GM19239 (cell line): ENCODE data around the gene SUPT4H1.

Experiments used
- DNase-seq: peaks from one replicate; pipeline ENCODE4 v3.0.0; 2011; ENCODE audit warnings: low spot score; ENCODE audit not compliant: insufficient read length
- FAIRE-seq: peaks from 2 replicates; lab custom pipeline; 2011; peaks lifted over from hg19 to GRCh38; lab: Jason Lieb, UNC

SUPT4H1 gene

DNA sequence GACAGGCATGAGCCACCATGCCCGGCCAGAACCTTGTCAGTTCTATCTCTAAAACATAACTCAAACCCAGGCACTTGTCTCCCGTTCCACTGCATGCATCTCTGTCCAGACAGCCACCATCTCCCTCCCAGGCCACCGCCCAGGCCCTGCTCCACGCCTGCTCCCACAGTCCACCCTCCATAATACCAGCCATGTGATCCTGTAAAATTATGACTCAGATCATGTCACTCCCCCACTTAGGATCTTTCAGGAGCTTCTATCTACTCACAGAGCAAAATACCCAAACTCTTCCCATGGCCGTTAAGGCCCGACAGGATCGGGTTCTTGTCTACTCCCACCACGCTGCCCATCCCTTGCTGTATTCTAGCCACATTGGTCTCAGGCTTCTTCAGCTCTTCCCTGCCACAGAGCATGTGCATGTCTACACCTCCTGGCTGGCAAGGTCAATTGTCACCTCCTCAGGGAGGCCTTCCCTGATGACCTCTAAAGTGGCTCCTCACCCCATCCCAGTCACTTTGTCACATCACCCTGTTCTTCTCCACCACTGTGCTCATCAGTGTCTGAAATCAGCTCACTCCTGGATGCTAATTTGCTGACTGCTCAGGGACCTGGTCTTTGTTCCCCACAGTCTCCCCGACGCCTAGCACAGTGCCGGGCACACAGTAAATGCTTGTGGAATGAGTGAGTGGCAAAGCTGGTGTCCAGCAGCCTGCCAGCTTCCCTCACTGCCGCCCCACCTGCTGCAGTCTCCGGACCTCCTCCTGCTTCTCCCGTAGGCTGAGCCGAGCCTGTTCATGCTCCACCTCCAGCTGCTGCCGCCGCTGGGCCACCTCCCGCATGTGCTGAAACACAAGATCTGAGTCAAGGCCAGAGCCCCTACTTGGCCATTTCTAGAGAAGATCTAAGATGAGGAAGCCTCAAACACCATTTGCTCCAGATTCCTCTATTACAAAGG is 30.2 kb downstream of the SUPT4H1 start:
- DNase-seq (no peak), FAIRE-seq (no peak)

DNA sequence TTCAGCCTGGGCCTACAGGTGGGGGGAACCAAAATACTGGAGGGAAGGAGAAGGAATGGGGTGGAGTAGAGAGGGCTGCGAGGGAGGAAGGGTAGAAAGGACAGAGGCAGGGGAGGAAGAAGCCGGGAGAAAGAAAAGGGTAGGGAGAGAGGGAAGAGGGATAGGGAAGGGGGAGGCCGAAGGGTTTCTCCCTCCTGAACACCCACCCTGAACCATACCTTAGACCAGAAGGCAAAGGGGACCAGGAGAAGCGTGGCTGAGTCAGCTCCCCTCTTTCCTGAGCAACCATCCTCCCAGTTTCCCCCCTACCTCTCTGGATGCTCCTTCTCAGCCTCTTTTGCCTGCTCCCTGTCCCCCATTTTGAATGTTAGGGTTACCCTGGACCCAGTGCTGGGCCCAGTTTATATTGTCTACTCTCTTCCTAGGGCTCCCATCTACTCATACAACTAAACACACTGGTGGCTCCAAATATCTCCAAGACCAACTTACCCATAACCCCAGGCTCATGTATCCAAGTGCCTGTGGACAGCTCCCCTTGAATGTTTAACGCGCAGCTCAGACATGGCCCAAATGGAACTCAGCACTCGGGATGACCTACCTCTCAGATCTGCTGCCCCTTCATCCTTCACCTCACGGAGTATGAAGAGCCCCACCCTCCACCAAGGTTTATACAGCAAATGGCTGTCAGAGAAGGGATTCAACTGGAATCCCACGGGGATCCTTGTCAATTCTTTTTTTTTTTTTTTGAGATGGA is 31.3 kb downstream of the SUPT4H1 start:
- FAIRE-seq: no peak
- DNase-seq: no peak

DNA sequence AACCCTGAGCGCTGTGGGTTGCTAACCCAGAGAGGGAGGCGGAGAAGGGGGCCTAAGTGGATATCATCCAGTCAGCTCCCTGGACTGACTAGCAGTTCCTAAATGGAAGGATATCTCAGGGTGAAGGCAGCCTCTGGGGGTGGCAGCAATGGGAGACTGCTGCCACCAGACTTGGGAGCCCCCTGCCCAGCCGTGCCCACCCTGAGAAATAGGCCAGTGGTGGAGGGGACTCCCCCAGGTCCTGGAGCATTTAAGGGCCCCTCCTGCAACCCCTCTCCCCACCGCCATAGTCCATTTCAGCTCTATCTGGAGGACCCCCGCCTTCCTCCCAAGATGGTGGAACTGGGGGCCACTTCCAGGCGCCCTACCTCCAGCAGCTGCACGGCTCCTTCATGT is 31.8 kb downstream of the SUPT4H1 start:
- FAIRE-seq (no peak), DNase-seq (no peak)

DNA sequence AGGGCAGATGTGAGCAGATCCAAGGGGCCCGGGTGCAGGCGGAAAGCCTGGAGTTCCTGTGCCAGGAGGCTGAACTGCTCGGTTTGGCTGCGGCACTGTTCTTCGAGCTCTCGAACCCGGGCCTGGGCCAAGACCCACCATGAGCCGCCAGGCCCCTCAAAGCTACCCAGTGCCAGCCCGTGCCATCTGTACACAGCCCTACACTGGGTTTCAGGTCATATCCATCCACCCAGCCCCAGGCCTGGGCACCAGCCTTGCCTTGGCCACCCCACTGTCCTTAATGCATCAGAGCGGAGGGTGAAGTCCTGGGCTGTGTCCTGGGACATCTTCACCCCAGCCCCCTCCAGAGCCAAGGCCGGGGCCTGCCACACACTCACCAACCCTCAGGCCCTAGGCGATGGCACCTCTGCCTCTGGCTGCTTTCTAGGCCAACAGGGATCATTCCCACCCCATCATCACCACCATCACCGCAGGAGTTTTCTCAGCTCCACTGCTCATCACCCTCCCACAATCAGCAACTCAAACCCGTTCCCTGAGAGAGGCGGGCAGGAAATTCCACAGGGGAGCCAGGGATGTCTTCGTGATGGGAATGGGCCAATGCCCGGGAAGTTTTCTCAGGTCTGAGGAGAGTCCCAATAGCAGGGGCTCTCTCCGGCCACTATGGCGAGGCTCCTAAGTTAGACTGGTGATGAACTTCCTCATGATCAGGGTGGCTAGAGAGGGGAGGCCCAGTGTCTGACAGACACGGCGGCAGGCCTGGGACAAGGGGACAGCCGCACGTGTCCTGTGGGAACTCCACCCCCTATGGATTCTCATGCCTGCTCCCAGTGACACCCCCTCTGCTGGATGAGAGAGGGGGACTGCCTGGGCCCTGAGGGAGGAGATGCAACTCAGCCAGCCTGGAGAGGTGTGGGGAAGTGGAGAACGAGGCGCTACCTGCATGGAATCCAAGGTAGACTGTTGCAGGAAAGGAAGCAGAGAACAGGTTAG is 32.5 kb downstream of the SUPT4H1 start:
- DNase-seq (no peak), FAIRE-seq (no peak)

DNA sequence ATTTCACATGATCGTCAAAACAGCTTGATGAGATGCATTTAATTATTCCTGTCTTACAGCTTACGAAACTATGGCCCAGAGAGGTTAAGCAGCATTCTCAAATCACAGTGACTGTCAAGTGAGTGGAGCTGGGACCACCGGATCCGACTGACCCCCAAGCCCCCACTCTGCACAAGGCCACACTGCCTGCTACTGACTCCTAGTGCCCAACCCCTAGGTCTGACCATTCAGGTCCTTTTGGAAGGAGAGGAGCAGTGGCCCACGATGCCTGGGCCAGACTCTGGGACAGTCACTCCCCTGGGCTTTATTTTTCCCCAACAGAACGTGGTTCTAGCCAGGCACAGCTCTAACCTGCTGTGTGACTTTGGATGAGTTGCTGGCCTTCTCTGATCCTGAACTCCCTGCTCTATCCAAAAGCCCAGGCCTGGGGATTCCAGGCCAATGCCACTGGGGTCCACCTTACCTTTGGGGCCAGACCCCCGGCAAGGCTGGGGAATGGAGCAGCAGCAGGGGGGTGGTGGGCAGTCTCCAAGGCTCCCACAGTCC is 33.3 kb downstream of the SUPT4H1 start:
- no peak for FAIRE-seq

DNA sequence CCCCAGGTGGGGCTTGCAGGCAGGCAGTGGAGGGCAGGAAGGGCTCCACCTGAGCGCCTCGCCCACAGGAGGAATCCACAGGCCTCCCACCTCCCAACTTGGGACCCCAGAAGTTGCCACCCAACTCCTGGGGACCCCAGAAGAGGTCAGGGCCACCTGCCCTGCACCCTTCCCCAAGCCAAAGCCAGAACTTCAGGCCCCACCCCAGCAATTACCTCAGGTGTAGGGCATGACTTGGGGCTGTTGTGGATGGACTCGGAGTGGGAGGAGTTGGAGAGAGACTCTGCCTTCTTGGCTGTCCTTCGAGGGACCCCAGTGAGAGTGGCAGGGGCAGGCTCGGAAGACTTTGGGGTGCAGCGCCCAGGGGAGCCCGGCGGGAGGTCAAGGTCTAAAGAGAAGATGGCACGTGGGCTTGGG is 33.9 kb downstream of the SUPT4H1 start:
- FAIRE-seq: no peak
- DNase-seq: no peak

More for the DNA sequence above, 33.3 kb downstream of the SUPT4H1 start:
- DNase-seq: no peak

DNA sequence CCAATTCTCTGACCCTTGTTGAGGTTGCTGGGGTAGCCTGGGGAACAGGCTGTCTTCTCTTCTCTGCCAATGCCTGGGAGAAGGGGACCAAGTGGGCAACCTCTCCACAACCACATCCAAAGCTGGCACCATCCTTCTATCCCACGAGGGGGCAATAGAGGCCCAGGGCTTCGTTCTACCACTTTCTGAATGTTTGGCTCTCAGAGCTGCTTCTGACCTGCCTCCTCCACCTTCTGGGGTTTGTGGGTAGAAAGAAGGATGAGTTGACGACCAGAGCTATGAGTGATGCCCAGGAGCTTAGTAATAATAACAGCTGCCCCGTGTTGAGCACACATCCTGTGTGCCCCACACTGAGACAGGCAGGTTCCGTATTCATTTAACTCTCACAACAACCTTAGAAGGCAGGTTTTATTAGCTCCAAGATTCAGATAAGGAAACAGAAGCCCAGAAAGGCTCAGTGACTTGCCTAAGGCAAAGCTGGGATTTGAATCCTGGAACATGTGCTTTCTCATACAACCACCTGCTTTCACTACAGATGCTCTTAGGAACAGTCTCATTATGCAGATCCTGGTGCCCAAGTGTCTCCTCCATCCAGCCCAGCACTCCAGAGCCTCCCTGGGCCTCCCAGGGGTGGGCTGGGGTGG is 34.5 kb downstream of the SUPT4H1 start:
- DNase-seq (peak; percentile 85), FAIRE-seq (peak; percentile 82)

DNA sequence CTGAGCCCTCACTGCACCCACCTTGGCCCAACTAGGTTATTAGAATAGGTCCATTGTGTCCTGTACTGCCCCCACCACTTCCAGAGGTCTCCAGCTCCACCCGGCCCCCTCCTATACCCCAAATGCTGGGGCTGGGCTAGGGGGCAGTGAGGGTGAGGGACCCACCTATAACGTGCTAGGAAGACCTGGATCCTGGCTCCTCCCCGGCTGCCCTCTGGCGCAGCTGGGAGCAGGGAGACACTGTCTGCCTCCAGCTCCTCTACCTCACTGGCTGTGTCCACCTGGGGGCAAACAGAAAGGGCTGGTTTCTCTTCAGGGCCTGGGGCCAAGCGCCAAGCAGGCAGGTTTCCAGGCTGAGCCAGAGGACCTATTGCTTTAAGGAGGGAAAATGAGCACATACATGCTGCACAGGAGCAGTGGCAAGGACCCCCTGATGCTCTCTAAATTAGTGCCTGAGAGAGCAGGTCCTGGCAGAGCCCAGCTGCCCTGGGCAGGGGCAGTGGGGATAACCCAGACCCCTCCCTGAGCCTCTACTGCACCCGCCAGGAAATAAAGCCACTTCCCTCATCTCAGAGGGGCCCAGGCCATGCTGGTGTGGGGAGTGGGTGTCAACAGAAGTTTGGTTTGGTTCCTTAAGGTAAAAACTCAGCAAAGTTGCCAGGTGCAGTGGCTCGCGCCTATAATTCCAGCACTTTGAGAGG is 35.6 kb downstream of the SUPT4H1 start:
- no peak for FAIRE-seq

DNA sequence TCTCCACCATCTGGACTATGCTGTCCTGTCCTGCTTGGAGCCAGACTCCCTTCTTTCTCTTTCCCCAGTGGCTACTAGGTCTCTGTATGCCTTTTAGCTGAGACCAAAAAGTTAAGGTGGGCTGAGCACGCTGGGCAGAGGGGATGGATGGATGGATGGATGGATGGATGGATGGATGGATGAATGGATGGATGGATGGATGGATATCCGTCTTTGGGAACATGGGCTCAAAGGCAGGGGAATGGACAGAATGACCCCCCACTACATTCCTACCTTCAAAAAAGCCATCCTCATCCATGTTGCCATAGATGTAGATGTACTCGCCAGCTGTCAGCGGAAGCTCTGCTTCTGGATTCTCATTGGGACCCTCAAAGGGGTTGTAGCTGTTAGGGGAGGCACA is 36.3 kb downstream of the SUPT4H1 start:
- no peak for FAIRE-seq
- no peak for DNase-seq

More for the DNA sequence above, 35.6 kb downstream of the SUPT4H1 start:
- no peak for DNase-seq

DNA sequence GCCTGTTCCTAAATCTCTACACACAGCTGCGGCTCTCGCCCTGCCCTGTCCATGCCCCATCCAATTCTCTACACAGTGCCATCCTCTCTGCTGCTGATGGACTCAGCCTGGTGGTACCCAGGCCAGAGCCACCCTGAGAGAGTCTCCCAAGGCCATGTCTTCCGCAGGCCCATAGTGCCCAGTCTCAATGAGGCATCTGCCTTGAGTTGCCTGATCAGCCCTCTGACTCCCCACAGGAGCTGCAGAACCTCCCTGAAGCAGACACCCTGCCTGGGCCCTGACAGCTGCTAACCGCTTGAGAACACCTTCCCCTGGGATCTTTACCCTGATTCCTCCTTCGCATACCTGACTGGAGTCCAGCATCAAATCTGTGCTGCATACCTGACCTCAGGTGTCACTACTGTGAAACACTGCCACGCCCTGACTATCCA is 36.7 kb downstream of the SUPT4H1 start:
- DNase-seq (no peak), FAIRE-seq (no peak)

DNA sequence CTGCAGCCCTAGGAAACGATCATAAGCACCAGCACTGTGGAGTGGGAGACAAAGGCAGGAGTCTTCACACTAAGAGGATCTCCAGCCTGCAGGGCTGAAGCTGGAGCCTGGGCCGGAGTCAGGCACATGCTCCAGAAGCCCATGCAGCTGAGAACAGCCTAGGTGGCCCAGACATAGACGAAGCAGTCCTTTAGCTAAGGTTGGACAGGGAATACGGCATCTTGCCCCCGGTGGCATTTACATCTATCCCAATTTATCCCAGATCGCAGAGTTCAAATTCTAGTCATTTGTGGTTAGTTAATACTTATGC is 37.3 kb downstream of the SUPT4H1 start:
- no peak for DNase-seq
- FAIRE-seq: no peak

DNA sequence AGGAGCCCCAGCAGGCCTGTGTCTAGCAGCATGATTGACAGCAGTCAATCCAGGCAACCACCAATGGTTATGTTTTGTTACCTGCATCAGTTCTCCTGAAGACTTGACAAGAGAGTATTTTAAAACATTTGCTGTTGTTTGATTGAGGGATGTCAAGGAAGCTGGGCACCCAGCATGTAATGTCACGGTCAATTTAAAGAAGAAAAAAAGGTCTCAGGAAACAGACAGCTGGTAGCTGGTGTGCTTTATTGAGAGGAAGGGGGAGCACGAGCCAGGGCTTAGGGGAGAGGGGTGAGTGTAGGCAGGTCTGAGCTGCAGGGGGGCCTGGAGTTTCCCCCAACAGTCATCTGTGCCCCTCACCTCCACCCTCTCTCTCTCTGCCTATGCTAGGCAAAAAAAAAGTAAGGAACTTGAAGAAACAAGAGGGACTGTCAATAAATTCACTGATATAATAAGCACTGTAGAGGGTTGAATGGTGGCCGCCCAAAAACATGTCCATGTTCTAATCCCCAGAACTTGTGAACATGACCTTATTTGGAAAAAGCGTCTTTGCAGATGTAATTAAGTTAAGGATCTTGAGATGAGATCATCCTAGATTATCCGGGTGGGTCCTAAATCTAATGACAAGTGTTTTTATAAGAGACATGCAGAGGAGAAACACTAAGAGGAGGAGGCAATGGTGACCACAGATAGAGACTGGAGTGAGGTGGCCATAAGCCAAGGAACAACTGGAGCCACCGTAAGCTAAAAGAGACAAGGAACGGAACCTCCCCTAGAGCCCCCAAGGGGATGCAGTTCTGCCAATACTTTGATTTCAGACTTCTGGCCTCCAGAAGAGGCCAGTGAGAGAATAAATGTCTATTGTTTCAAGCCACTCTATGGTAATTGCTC is 37.9 kb downstream of the SUPT4H1 start:
- FAIRE-seq: no peak
- no peak for DNase-seq

DNA sequence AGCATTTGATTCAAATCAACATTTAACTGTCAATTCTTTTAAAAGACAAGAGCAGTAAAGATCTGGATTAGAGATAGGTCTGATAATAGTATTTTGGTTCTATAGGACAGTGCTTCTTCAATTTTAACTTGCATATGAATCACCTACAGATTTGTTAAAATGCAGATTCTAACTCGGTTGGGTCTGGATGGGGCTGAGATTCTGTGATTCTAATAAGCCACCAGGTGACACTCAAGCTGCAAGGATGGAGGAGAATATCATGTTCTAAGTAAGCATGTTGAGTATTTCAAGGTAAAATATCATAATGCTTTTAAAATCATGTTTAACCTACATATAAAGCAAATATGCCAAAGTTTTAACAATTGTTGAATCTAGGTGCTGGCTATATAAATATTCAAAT is 39.2 kb downstream of the SUPT4H1 start:
- FAIRE-seq: no peak
- no peak for DNase-seq

DNA sequence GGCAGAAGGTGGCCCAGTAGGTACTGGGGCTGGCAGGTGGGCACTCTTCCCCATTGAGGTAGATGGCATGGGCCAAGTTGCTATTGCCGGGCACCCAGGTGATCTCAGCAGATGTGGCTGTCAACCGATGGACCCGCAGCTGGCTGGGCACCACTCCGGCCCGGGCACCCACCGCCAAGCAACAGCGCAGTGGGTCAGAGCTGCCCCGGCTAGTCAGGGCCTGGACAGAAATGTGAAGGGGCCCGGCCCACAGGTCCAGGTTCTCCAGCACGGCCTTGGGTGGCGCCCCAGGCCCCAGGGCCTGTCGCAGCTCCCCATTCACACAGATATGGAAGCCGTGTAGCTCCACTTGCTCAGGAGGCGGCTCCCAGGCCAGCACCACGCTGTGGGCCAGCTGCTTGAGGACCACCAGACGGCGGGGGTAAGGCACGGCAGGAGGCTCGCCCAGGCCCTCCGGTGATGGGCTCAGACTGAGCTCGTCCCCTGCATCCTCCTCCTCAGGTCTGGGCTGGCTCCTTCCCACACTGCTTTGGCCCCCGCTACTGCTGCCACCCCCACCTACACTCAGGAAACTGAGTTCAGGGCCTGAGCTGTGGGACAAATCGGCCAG is 39.9 kb downstream of the SUPT4H1 start:
- DNase-seq: no peak
- no peak for FAIRE-seq

DNA sequence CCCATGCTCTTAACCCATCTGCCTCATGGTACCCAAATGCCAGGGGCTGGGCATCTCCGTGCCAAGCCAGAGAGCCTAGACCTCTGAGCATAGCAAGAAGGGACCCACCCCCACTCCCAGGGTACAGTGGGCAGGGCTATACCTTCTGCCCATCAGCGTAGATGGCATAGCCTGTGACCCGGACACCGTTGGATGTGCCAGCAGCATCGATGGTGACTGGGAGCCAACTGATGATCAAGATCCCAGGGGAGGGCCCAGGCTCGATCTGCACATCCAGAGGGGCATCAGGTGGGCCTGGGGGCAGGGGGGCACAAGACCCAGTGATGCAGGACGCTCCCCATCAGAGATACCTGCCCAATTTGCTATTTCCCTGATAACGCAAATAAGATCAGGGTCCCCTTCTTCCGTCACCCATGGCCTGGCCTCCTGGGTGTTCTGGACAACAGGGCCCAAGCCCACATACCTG is 40.5 kb downstream of the SUPT4H1 start:
- DNase-seq (no peak), FAIRE-seq (no peak)

DNA sequence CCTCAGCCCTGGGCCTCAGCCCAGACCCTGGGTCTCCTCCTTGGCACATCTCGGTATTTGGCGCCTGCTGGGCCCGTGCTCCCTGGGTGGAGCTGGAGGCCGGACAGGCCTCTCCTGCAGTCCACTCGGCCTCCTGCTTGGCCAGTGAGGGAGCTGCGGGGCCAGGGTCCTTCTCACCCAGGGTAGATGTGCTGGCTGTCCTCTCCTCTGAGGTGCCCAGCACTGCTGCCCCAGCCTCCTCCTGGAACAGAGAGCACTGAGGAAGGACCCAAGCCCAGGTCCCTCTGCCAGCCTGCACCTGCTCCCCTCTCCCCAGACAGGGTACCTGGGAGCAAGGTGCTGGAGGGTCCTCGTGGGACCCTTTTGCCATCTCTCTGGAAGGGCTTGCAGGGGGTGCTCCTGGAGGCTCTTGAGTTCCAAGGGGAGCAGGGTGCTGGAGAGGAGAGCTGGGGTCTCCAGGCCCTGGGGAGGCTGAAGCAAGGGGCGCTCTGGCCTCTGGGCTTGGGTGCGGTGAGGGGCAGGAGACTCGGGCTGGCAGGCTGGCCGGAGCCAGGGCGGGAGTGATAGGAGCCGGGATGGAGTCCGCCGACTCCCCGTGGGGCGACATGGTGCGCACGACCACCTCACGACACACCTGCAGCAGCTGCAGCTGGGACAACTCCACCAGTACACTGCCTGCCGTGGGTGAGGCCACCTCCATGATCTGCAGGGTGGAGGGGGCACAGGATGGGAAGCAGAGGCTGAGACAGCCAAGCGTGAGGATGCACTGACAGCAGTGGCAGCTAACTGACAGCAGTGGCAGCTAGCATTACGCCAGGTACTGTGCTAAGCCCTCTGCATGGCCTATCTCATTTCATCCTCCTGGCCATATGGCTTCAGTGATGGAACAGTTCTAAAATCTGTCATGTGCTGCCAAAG is 41.2 kb downstream of the SUPT4H1 start:
- FAIRE-seq (no peak), DNase-seq (no peak)
